Measurements from ENCODE around the gene CWC27.
"Not testable (repeated sequence)": the region's sequence is repeated elsewhere in the genome, so short reads cannot be mapped to it uniquely, and the experiment has no call there.

Gene CWC27

GRCh38 chr5:64853777-64854176 lies 85.0 kb downstream of the CWC27 start:
- DNase-seq = no peak

GRCh38 chr5:64854855-64855254 lies 86.1 kb downstream of the CWC27 start:
- DNase-seq = no peak

DNA sequence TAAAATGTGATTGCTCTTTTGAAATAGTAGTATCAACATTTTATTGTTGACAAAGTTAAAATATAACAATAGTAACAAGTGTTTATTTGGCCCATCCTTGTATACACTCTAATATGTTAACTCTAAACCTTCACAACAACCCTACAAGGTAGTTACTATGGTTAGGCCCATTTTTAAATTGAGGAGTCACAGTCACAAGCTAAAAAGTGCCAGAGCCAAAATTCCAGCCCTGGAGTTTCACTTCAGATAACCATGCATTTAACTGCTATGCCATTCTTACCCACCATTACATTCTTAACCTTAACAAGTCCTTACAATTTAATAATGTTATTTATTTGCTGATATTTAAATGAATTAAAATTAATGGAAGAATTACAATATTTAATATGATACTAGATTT lies 91.2 kb downstream of the CWC27 start:
- DNase-seq = no peak

- DNase-seq = no peak
Measured at GRCh38 chr5:64861281-64861680, 92.6 kb downstream of the CWC27 start.

GRCh38 chr5:64864171-64864570 lies 95.4 kb downstream of the CWC27 start:
- no peak for DNase-seq

GRCh38 chr5:64865662-64866061 lies 96.9 kb downstream of the CWC27 start:
- DNase-seq = no peak

DNA sequence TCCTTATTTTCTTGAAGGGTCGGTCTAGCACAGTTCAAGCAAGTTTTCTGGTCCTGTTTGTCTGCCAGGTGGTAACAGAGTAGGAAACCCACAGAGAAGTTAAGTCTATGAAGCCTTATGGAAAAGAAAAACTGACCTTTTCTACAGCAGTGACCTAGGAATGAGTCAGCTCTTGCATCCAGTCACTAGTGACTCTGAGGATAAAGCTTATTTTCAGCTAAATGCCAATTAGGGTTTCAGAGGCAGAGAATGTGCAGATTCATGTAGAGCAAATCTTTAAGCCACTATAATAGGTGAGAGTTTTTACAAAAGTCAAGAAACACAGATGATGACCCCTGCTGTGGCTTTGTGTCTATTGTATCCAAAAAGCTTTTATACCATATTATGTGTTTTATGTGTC lies 100.7 kb downstream of the CWC27 start:
- DNase-seq = no peak

DNA sequence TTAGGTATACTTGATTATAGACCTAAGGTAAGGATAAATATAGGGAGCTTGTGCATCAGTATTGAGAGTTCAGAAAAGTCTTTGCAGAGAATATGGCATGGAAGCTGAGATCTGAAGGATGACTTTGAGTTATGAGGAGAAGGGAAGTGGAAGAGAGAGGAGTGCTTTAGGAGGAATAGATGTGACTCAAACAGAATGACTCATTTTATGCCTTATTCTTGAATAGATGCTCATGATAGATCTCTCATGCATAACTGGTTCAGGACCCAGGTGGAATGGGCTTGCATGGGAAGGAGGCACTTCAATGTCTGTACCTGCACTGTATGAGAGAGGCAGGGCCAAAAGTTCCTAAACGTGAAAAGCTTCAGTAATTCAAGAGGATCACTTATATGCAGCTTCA lies 103.3 kb downstream of the CWC27 start:
- no peak for DNase-seq

GRCh38 chr5:64873441-64873840 lies 104.7 kb downstream of the CWC27 start:
- DNase-seq = no peak

- no peak for DNase-seq
Measured at GRCh38 chr5:64874753-64875152, 106.0 kb downstream of the CWC27 start.

DNA sequence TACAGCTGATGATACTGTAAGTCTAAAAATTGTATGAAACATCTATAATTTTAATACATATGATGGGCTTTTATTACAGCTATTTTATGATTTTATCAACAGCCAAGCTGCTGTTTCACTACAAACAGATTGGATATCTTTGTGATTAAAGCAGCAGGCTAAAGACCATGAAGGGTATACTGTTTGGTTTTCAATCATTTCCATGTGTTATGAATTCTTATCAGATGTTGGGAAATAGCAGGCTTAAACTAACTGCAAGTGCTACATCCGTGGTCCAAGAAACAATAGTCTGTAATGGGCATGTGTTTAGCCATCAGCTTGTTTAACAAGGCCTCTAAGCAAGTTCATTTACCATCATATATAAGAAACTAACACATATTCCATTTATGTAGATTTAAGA lies 107.5 kb downstream of the CWC27 start:
- no peak for DNase-seq

DNA sequence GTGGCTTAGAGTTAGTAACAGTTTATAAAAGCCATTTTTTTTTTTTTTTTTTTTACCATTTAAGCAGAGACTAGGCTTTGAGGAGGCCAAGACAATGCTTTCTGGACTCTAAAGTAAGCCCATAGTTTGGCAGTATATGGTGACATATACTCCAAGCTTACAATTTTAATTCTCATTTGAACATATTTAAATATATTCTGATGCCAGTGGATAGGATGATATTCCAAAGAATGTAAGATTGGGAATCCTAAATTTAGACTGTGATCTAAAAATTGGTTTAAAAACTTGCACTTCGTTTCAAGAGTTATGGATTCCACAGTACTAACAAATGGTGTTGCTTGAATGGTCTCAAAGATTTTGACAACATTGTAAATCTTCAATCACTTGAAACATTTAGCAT lies 112.1 kb downstream of the CWC27 start:
- DNase-seq = no peak

- no peak for DNase-seq
Measured at GRCh38 chr5:64883912-64884311, 115.2 kb downstream of the CWC27 start.

- DNase-seq = no peak
Measured at GRCh38 chr5:64884541-64884940, 115.8 kb downstream of the CWC27 start.

DNA sequence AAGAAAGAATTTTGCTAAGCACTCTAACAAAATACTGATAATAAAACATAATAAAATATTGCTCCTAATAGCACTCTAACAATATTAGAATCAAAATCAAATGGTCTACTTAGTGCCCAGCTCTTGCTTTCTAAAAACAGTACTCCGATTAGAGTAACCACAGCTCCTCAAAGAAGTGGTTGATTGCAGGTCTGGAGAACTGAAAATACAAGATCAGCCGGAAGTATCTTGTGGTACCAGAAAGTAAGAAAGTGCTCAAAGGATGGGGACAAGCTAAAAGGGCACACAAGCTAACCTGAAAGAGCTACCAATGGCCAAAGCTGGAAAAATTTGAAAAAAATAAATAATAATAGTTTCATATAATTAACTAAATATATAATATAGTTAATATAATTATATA lies 119.2 kb downstream of the CWC27 start:
- DNase-seq = no peak

- DNase-seq = no peak
Measured at GRCh38 chr5:64895748-64896147, 127.0 kb downstream of the CWC27 start.

- DNase-seq = no peak
Measured at GRCh38 chr5:64899838-64900237, 131.1 kb downstream of the CWC27 start.

DNA sequence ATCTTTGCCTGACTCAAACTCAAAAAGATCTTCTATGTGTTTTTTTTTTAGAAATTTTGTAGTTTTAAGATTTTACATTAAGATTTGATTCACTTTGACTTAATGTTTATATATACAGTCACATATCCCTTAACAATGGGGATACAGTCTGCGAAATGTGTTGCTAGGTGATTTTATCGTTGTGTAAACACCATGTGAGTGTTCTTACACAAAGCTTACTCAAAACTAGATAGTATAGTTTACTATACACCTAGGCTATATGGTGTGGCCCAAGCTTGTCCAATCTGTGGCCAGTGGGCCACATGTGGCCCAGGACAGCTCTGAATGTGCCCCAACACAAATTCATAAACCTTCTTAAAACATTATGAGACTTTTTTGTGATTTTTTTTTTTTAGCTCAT lies 131.9 kb downstream of the CWC27 start:
- no peak for DNase-seq

DNA sequence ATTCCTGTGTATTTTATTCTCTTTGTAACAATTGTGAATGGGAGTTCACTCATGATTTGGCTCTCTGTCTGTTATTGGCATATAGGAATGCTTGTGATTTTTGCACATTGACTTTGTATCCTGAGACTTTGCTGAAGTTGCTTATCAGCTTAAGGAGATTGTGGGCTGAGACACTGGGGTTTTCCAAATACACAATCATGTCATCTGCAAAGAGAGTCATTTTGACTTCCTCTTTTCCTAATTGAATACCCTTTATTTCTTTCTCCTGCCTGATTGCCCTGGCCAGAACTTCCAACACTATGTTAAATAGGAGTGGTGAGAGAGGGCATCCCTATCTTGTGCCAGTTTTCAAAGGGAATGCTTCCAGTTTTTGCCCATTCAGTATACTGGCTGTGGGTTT lies 138.7 kb downstream of the CWC27 start:
- DNase-seq = not testable (repeated sequence)

DNA sequence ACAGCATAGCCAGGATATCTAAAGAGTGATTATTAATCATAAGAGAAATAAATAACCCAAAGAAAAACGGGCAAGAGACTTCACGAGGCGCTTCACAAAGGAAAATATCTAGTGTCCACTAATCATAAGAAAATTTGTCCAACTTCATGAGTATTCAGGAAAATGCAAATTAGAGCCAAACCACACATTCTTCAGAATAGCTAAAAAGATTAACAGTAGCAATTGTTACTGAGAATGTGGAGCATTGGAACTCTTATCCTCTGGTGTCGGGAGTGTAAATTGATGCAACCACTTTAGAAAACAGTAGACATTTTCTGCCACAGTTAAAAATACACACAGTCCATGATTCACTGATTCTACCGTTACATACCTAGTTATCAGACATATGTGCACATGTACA lies 145.7 kb downstream of the CWC27 start:
- DNase-seq = no peak

DNA sequence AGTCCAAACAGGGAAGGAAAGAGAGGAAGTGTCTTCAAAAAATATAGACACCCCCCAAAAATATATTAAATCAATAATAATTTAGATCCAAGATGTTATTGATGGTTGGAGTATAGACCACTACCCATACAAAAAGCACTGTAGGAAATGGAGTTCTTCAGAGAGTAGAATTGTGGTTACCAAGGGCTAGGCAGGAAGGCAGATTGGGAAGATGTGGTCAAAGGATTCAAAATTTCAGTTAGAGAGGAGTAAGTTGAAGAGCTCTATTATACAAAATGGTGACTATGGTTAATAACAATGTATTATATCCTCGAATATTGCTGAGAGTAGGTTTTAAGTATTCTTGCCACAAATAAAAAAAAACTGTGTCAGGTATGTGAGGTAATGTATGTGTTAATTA lies 149.4 kb downstream of the CWC27 start:
- DNase-seq = peak; percentile 41

GRCh38 chr5:64921386-64921785 lies 152.7 kb downstream of the CWC27 start:
- no peak for DNase-seq

DNA sequence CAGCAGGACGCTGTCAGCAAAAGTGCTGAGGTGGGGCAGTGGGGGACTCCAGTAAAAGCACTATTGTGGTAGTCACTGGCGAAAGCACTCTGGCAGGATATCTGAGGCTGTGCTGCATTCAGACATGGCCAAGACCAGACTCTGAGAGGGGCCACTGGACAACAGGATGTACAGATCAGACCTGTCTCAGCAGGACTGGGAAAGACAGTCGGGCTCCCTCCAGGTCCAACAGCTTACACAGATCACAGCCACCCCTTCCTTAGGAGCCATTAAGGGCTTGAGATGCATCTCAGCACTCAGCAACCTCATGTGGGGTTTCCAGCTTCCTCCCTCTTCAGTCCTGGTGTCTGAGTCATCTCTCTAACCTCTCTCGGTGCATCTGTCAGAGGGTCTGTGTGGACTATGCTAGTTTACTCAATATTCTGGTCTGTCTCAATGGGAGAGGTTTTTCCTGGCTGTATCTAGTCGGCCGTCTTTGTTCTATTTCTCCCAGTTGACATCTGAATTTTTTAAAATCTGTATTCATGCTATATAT lies 154.5 kb downstream of the CWC27 start:
- no peak for DNase-seq

- DNase-seq = no peak
Measured at GRCh38 chr5:64925123-64925522, 156.4 kb downstream of the CWC27 start.

GRCh38 chr5:64929833-64930232 lies 161.1 kb downstream of the CWC27 start:
- no peak for DNase-seq

Data from GDM1 (cell line).